HG02642 (cell line): Measurements from ENCODE around the gene ZNF891.

Experiments
- ATAC-seq: cut with Tn5 transposase; IDR thresholded peaks from one replicate; pipeline ENCODE4 v1.9.1; 2021; ENCODE audit warnings: mild to moderate bottlenecking; ENCODE audit not compliant: unreplicated experiment, poor library complexity

ZNF891 gene

DNA sequence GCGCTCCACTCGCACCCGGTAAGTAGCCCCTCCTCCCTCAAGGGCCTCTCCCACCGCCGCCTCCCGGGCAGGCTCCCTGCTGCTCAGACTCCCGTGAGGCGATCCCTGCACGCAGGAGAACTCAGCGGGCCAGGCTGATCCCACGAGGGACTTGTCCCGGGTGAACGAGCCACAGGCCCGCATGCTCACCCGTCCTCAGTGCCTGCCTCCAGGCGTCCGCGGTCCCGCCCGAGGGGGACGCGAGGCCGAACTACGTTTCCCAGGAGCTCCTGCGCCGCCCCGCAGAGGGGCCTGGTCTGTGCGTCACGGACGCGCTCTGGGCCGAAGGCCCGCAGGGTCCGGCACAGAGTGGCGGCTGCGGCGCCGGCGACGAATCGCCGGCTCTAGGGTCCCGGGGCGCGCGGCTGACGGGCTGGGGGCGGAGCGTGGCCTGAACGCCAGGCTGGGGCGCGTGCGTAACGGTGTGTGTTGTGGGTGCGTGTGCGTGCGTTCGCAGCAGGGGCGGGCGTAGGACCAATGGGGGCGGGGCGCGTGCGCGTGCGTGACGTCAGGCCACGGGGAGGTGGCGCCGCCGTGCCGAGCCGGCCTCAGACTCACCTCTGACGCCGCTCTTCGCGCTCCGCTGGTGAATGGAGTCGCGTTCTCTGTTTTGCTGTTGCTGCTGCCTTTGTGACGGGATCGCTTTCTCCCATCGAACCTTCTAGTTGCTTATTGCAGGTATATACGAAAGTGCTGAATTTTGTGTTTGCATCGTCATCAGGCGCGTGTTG, at the start of gene ZNF891, which contains the start of gene ZNF10:
Gene ZNF891 (minus strand): TSS at position 237 of the 770 bp plus-strand sequence. CDS start 8,356 bp downstream, outside the sequence.
Gene ZNF10 (plus strand): TSS at position 590 of the 770 bp plus-strand sequence. CDS start 13,866 bp downstream, outside the sequence.
- ATAC-seq, result peak; percentile 91

DNA sequence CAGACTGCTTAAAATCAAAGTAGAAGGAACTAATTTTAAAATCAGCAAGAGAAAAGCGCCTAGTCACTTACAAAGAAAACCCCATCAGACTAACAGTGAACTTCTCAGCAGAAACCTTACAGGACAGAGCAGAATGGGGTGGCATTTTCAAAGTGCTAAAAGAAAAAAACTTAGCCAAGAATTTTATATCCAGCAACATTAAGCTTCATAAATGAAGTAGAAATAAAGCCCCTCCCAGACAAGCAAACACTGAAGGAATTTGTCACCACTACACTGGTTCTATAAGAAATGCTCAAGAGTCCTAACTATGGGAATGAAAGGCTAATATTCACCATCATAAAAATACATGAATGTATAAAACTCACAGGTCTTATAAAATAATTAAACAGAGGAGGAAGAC, 44.8 kb upstream of the ZNF891 start:
- ATAC-seq, result no peak

DNA sequence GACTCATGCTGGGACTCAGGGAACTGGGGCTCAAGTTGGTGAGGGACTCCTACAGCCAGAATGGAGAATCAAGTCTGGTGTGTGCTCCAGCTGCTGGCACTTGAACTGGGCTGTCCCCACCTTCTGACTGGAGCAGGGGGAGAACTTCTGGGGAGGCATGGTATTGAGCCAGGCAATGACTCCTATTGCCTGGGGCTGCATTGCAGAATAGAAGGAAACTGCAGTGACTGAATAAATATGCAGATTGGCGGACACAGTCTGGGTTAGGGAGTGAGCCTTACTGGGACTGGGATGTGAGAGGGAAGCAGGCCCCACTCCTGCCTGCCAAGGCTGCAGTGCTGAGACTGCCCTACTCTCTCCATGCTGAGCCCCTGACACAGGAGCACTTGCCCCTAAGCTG, 42.4 kb upstream of the ZNF891 start:
- no peak for ATAC-seq

DNA sequence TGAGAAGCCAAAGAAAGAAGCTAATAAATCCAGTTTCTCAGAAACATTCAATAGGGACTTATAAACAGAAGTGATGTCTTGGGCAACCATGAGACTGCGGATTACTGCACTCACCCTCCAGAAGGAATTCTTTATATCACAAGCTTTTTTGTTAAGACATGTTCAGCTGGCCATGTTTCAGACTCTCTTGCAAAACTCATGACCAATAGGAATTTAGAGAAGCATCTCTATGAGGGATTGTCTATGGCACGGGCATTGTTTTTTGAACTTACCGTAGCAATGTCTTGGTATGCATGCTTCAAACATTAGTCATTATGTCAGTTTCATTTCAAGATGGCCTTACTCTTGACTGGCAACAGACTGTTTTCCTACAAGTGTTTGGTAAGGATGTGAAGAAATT, 35.7 kb upstream of the ZNF891 start:
- no peak for ATAC-seq

DNA sequence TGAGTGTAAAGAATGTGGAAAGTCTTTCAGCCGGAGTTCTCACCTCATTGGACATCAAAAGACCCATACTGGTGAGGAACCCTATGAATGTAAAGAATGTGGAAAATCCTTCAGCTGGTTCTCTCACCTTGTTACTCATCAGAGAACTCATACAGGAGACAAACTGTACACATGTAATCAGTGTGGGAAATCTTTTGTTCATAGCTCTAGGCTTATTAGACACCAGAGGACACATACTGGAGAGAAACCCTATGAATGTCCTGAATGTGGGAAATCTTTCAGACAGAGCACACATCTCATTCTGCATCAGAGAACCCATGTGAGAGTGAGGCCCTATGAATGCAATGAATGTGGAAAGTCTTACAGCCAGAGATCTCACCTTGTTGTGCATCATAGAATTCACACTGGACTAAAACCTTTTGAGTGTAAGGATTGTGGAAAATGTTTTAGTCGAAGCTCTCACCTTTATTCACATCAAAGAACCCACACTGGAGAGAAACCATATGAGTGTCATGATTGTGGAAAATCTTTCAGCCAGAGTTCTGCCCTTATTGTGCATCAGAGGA, 26.1 kb upstream of the ZNF891 start:
- no peak for ATAC-seq

DNA sequence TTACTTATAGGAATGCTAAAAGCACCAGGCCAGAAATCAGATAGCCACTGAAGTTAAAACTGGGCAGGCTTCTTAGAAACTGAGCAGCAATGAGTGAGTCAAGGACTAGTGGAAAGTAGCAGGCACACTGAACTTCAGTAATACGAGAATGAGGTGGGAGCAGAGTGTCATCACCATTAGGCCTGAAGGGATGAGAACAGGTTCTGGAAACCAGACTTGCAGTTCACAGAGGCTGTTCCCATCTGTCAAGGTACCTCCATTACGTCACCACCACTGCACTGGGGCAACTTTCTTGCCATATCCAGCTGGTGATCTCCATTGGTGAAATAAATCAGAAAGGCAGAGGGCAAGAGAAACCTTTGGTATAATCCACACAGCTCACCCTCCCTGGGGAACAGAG, 15.9 kb upstream of the ZNF891 start:
- ATAC-seq, result no peak

- ATAC-seq, result no peak
These were observed 5.7 kb upstream of the ZNF891 start for GRCh38 chr12:133135747-133136146.

GRCh38 chr12:133130808-133131128, 694 bp upstream of the ZNF891 start:
- ATAC-seq, result no peak

DNA sequence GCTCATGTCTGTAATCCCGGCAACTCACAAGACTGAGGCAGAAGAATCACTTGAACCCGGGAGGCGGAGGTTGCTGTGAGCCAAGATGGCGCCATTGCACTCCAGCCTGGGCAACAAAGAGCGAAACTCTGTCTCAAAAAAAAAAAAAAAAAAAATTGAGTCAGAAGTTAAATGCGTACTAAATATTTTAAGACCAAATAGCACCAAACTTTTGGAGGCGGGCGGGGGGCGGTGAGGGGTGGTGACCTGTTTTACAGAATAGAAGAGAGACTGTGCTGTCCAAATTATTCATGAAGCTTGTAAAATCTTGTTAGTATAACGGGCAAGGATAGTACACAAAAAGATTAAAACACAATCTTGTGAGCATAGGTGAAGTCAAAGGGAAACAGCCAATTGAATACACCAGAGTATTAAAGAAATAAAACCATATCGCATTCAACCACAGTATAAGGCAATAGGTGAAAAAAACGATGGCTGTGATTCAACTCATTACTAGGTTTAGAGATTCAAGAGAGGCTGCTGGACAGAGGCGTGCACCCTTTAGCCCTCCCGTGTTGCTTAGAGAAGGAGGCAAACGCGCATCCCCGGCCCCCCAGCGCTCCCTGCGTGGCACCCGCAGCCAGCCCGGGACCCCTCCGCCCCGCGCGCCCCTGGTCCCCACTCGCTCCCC, 571 bp downstream of the ZNF891 start:
- no peak for ATAC-seq

DNA sequence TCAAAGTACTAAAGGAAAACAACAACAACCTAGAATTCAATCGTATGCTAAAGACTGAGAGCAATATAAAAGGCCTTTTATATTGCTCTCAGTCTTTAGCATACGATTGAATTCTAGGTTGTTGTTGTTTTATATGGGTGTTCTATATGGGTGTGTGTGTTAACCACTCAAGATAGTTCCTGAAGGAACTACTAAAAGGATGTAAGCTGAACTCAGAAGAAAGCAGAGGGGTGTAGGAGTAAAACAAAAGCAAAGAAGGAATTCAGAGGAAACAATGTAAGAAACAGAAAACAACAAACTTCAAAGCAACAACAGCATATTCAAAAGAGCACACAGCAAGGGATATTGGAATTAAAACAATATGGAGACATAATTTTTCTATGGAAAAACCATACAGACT, 5.4 kb downstream of the ZNF891 start:
- no peak for ATAC-seq

DNA sequence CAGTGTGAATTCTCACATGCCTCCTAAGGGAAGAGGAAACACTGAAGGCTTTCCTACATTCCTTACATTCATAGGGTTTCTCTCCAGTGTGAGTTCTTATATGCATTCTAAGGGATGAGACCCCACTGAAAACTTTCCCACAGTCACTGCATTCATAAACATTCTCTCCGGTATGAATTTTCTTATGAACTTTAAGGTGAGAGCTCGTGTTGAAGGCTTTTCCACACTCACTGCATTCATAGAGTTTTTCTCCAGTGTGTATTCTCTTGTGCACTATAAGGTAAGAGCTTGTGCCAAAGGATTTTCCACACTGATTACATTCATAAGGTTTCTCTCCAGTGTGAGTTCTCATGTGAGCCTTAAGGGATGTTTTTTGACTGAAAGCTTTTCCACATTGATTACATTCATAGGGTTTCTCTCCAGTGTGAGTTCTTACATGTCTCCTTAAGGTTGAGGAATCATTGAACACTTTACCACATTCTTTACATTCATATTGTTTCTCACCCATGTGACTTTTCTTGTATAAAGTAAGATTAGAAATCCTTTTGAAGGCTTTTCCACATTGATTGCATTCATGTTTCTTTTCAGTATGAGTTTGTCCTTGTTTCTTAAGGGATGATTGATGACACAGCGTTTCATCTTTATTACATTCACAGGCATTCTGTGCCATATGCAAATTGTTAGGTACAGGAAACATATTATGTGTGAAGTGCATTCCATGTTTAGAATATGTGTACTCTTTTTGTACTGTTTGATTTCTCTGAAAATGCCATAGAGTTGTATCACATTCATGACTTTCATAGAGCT, 9.5 kb downstream of the ZNF891 start:
- ATAC-seq, result no peak

- ATAC-seq, result no peak
These were observed 21.9 kb downstream of the ZNF891 start for GRCh38 chr12:133108150-133108549.

GRCh38 chr12:133107121-133107520, 23.0 kb downstream of the ZNF891 start:
- no peak for ATAC-seq

DNA sequence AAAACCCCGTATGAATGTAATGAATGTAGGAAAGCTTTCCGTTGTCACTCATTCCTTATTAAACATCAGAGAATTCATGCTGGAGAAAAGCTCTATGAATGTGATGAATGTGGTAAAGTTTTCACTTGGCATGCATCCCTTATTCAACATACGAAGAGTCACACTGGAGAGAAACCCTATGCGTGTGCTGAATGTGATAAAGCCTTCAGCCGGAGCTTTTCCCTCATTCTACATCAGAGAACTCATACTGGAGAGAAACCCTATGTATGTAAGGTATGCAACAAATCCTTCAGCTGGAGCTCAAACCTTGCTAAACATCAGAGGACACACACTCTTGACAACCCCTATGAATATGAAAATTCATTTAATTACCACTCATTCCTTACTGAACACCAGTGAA, 23.8 kb downstream of the ZNF891 start:
- ATAC-seq, result no peak

DNA sequence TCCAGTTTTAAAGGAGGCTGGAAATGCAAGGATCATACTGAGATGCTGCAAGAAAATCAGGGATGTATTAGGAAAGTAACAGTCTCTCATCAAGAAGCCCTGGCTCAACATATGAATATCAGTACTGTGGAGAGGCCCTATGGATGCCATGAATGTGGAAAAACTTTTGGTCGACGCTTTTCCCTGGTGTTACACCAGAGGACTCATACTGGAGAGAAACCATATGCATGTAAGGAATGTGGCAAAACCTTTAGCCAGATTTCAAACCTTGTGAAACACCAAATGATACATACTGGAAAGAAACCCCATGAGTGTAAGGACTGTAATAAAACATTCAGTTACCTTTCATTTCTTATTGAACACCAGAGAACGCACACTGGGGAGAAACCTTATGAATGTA, 24.5 kb downstream of the ZNF891 start:
- ATAC-seq, result no peak

DNA sequence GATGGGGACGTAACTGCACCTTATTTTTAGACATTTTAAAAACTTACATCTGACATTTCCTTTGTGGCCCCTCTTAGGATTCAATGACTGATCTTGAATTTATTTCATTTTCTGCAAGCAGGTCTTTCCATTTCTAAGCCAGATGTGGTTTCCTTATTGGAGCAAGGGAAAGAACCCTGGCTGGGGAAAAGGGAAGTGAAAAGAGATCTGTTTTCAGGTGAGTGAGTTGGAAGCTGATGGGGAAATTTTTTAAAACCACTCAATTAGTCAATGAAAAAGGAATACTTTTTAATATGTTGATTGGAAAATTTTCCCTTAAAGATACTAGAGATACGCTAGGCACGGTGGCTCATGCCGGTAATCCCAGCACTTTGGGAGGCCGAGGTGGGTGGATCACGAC, 46.7 kb downstream of the ZNF891 start:
- no peak for ATAC-seq

- no peak for ATAC-seq
These were observed 48.8 kb downstream of the ZNF891 start for GRCh38 chr12:133081159-133081780.

- ATAC-seq, result peak; percentile 81
These were observed 49.5 kb downstream of the ZNF891 start, which contains the start of gene ZNF140 for GRCh38 chr12:133080368-133081158. Gene ZNF140 (plus strand): TSS chr12:133080923. CDS start chr12:133081321, 398 bp downstream.

DNA sequence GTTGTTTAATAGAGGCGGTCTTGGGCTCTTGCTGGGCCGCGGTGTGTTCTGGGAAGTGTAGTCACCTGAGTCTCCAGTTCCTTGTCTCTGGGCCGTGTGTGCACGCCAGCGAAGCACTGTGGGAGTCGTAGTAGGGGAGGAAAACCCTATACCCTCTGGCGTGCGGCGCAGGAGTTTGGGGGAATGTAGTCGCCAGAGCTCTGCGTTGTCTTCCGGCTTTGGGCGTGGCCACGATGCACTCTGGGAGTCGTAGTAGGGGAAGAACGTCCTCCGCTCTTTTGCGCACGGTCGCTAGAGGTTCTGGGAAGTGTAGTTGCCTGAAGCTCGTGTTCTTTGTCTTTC, 50.1 kb downstream of the ZNF891 start:
- ATAC-seq, result peak; percentile 82

DNA sequence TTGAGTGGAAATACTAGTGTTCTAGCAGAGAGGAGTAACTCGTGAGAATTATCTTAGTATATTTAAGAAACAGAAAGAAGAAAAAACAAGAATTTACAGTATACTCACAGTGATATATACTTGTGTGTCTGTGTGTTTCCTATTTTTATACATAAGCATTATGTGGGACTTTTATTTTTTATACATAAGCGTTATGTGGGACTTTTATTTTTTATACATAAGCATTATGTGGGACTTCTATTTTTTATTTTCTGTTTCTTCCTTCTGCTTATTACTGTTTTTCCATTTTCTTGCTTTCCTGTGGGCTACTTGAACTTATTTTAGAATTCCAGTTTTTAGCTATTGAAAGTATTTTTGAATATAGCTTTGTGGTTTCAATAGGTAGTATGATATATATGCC, 56.2 kb downstream of the ZNF891 start:
- ATAC-seq, result no peak
